NT2/D1 (cell line): Measurements from ENCODE around the gene DEFB110.

Experiments
- DNase-seq: peaks from one replicate; pipeline ENCODE4 v3.0.0-alpha.2; 2011; ENCODE audit warnings: low read depth, low spot score
- H3K27me3 ChIP-seq: 2 replicates; pipeline ENCODE4 v1.6.0; 2011; ENCODE audit warnings: mild to moderate bottlenecking; ENCODE audit not compliant: insufficient read length, insufficient read depth
- H3K36me3 ChIP-seq: 2 replicates; pipeline ENCODE4 v1.6.1; 2011; ENCODE audit warnings: mild to moderate bottlenecking, low read length, mixed read lengths; ENCODE audit not compliant: insufficient read depth, insufficient read length
- H3K4me1 ChIP-seq: 2 replicates; pipeline ENCODE4 v1.5.1; 2011; ENCODE audit not compliant: insufficient read depth, insufficient read length
- H3K4me3 ChIP-seq: 2 replicates; pipeline ENCODE4 v1.5.1; 2011; ENCODE audit warnings: low read depth; ENCODE audit not compliant: insufficient read length
- H3K9ac ChIP-seq: 2 replicates; pipeline ENCODE4 v1.6.0; 2011; ENCODE audit warnings: low read depth; ENCODE audit not compliant: insufficient read length
- H3K9me3 ChIP-seq: 2 replicates; pipeline ENCODE4 v1.5.1; 2011; ENCODE audit warnings: mild to moderate bottlenecking, low read length; ENCODE audit not compliant: insufficient read depth
- SUZ12 ChIP-seq: IDR thresholded peaks from 2 replicates; pipeline ENCODE4 v1.6.1; 2011; ENCODE audit not compliant: insufficient read length, insufficient read depth; ENCODE audit errors: extremely low read depth
- YY1 ChIP-seq: IDR thresholded peaks from 2 replicates; pipeline ENCODE4 v1.6.1; 2011; ENCODE audit not compliant: insufficient read length, insufficient read depth
- ZNF274 ChIP-seq: IDR thresholded peaks from 2 replicates; pipeline ENCODE4 v1.6.1; 2011; ENCODE audit warnings: mild to moderate bottlenecking, low read depth, low read length

The DEFB110 gene

DNA sequence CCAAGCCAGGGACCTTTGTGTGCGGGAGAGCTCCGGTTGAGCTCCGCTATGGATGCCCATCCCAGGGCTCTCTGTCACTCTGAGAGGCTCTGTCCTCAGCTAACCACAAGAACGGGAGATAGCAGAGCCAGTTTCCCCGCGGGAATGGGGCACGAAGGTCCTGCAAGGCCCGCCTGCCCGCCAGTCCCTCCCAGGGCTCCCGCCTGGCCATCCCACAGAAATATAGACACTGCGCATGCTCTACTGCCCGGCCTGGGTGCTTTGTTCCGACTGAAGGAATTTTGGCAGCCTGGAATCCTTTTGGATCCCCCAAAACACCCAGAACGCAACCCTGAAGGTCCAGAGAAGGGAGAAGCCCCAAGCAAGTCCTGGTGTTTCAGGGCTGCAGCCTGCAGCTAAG, 8.6 kb upstream of the DEFB110 start:
- no peak overlapping the region for H3K9ac ChIP-seq
- H3K4me1 ChIP-seq, result no peaks in the 10 kb centered on the region
- no peak for DNase-seq
- TF ChIP-seq YY1 (no peak), SUZ12 (no peak), ZNF274 (no peak)
- no peak overlapping the region for H3K4me3 ChIP-seq
- no peaks in the 10 kb centered on the region for H3K27me3 ChIP-seq
- H3K9me3 ChIP-seq, result no peaks in the 10 kb centered on the region
- H3K36me3 ChIP-seq, result no peaks in the 10 kb centered on the region

DNA sequence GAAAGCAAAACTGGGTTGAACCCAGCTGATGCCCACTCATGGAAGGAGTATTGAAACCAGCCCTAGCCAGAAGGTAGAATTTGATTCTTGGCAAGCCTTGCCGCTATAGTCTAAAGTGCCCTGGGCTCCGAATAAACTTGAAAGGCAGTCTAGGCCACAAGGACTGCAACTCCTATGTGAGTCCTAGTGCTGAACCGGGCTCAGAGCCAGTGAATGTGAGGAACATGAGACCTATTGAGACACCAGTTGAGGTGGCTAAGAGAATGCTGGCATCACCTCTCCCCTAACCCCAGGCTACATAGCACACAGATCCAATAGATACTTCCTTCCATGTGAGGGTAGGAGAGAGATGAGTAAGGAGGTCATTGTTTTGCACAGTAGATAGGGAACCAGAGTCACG, 3.5 kb upstream of the DEFB110 start:
- no peak for TF ChIP-seq ZNF274
- Histone ChIP-seq H3K9me3 (no peaks in the 10 kb centered on the region), H3K9ac (no peak overlapping the region), H3K4me1 (no peaks in the 10 kb centered on the region), H3K27me3 (no peaks in the 10 kb centered on the region), H3K4me3 (no peak overlapping the region), H3K36me3 (no peaks in the 10 kb centered on the region)
- DNase-seq, result no peak

DNA sequence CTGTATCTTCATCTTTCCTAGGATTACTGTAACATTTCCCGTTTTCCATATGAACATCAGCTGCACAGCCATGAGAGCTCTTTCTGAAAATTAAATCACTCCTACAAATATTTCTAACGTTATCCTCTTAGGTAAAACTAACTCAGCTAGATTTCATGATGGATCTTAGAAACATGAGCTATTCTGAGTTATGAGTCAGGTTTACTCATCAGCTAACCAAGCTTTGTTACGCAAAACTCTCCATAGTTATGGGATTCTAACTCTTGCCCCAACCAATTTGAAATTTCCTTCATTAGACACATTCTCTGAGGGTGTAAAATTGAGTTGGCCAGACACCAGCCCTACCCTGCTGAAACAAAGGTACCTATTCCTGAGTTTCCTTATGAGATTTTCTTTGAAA, 14.0 kb downstream of the DEFB110 start:
- H3K36me3 ChIP-seq, result no peaks in the 10 kb centered on the region
- H3K9me3 ChIP-seq, result no peaks in the 10 kb centered on the region
- H3K27me3 ChIP-seq, result no peaks in the 10 kb centered on the region
- H3K4me1 ChIP-seq, result no peaks in the 10 kb centered on the region
- no peak for DNase-seq
- no peak overlapping the region for H3K4me3 ChIP-seq
- TF ChIP-seq SUZ12 (no peak), YY1 (no peak), ZNF274 (no peak)
- no peak overlapping the region for H3K9ac ChIP-seq

DNA sequence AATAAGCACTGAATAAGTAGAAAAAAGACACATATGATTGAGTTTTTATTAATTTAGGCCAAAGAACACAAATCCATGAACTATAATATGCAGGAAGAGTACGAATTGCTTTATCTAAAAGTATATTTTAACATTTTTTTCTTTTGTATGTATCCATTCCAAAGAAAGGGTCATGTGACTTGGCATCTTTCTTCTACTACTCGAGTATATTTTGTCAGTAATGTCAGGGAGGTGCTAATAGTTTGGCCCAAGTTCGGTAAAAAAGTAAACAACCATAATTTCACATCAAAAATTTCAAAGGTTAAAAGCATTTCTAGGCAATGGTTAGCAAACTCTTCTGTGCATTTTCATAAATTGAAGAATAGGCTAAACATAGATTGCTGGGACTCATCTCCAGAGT, 18.7 kb downstream of the DEFB110 start:
- Histone ChIP-seq H3K27me3 (no peaks in the 10 kb centered on the region), H3K9me3 (no peaks in the 10 kb centered on the region), H3K36me3 (no peaks in the 10 kb centered on the region), H3K9ac (no peak overlapping the region), H3K4me3 (no peak overlapping the region), H3K4me1 (no peaks in the 10 kb centered on the region)
- TF ChIP-seq SUZ12, result no peak
- no peak for TF ChIP-seq ZNF274
- no peak for TF ChIP-seq YY1
- no peak for DNase-seq

DNA sequence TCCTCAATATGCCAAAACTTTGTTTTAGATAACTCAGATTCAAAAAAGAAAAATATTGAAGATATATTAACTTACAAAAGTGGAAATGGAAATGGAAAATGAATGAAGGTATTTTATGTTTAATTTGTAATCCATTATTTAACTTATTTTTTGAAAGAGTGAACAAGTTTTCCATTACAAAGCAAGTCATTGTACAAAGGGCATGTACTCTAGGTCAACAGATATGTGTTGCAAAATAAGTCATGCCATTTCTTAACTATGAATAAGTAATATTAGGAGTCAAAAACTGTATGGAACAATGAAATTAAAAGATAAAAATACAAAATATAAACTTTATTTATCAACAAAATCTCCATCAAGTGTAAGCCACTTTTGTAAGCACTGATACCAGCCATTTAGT, 26.5 kb downstream of the DEFB110 start:
- no peaks in the 10 kb centered on the region for H3K4me1 ChIP-seq
- TF ChIP-seq SUZ12, result no peak
- no peak for TF ChIP-seq YY1
- TF ChIP-seq ZNF274, result no peak
- no peaks in the 10 kb centered on the region for H3K27me3 ChIP-seq
- no peak overlapping the region for H3K4me3 ChIP-seq
- no peak overlapping the region for H3K9ac ChIP-seq
- no peaks in the 10 kb centered on the region for H3K9me3 ChIP-seq
- DNase-seq, result no peak
- no peaks in the 10 kb centered on the region for H3K36me3 ChIP-seq

DNA sequence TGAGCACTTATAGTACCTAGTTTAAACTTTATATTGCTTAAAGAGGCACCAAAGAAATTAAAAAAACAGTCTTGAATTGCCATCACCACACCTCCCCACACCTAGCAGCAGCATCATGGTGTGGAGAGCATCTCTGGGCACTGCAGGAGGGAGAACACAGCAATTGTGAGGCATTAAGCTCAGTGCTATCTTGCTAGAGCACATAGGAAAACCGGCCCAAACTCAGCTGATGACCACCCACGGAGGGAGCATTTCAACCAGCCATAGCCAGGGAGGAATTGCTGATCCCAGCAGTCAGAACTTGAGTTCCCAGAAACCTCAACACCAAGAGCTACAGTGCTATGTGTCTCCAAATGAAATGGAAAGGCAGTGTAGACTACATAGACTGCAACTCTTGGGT, 32.9 kb downstream of the DEFB110 start:
- TF ChIP-seq YY1, result no peak
- no peak for TF ChIP-seq SUZ12
- no peak for TF ChIP-seq ZNF274
- H3K4me3 ChIP-seq, result no peak overlapping the region
- no peak for DNase-seq
- H3K9me3 ChIP-seq, result no peaks in the 10 kb centered on the region
- no peak overlapping the region for H3K9ac ChIP-seq
- no peaks in the 10 kb centered on the region for H3K36me3 ChIP-seq
- no peaks in the 10 kb centered on the region for H3K4me1 ChIP-seq
- no peaks in the 10 kb centered on the region for H3K27me3 ChIP-seq

DNA sequence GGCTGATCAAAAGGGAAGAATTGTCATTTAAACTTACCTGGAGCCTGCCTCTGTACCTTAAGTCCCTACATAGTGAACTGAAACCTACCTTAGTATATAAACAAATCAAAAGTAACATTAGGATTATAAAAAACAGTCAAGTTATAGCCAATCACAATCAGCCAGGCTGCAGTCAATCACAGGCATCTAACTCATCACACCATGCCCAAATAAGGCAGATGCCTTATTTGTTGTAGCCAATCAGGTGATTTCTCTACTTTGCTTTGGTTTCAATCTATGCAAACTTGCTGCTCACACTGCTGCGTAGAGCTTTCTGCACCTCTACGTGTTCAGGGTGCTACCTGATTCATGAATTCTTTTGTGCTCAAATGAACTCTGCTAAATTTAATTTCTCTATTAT, 34.0 kb downstream of the DEFB110 start:
- Histone ChIP-seq H3K9ac (no peak overlapping the region), H3K4me1 (no peaks in the 10 kb centered on the region), H3K36me3 (no peaks in the 10 kb centered on the region), H3K27me3 (no peaks in the 10 kb centered on the region), H3K9me3 (0 out of 2 replicates have a peak, but pooled peaks cover 5% of the 10 kb centered on the region), H3K4me3 (no peak overlapping the region)
- no peak for TF ChIP-seq SUZ12
- TF ChIP-seq YY1, result no peak
- DNase-seq, result no peak

DNA sequence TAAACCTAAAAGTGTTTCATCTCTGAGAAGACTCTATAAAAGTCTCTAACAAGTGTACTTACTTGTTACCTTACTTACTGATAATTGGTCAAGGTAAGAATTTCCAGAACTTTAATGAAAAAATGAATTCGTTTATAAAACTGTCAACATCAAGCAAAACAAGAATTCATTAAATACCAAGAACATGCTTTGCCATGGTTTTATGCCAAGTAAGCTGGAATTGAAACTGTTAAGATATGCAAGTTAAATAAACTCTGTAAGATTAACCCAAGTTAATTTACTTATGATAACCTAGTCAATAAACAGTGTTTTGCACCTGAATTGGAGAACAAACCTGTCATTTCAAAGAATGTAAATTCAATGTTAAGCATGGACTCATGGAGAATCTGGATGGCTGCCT, 35.2 kb downstream of the DEFB110 start:
- Histone ChIP-seq H3K27me3 (no peaks in the 10 kb centered on the region), H3K9ac (no peak overlapping the region), H3K9me3 (0 out of 2 replicates have a peak, but pooled peaks cover 5% of the 10 kb centered on the region), H3K4me1 (no peaks in the 10 kb centered on the region), H3K4me3 (no peak overlapping the region), H3K36me3 (no peaks in the 10 kb centered on the region)
- no peak for DNase-seq
- no peak for TF ChIP-seq YY1
- TF ChIP-seq ZNF274, result no peak
- TF ChIP-seq SUZ12, result no peak
